OCI-LY7 (cell line): ENCODE data around the gene SPP1. TPM values are rescaled to one million over a fixed set of nuclear protein-coding genes. Genes with fewer than 3 reads are reported as not detected.

Experiments
- BruUV-seq: library from RNA; stranded (reverse); fragments of 400-500 nt; replicated peaks from 2 replicates; lab custom pipeline; 2021; lab: Mats Ljungman, UMichigan
- CTCF ChIA-PET: fragments of 300-600 bp; sonication (Branson Sonifier 250); formaldehyde crosslinking; loops from one replicate; lab custom pipeline; 2022; ENCODE audit warnings: antibody characterized with exemption; ENCODE audit not compliant: unreplicated experiment; lab: Charles Lee
- POLR2A ChIA-PET: fragments of 300-600 bp; sonication (Branson Sonifier 250); formaldehyde crosslinking; loops from one replicate; lab custom pipeline; 2022; ENCODE audit warnings: antibody characterized with exemption; lab: Charles Lee
- DNase-seq: peaks from one replicate; pipeline ENCODE4 v3.0.0-alpha.2; 2015; ENCODE audit warnings: low spot score
- H2AFZ ChIP-seq: fragments of 200-600 bp; sonication (generic), shearing (Covaris generic); 2 replicates; pipeline ENCODE4 v1.6.1; 2014; ENCODE audit warnings: mild to moderate bottlenecking, antibody characterized with exemption, low read length, moderate library complexity
- H3K27ac ChIP-seq: fragments of 200-600 bp; sonication (generic); 2 replicates; pipeline ENCODE4 v1.5.1; 2014; ENCODE audit warnings: mixed run types, low read depth, mild to moderate bottlenecking, moderate library complexity, low read length, inconsistent platforms; ENCODE audit not compliant: poor library complexity, severe bottlenecking
- H3K36me3 ChIP-seq: fragments of 200-600 bp; sonication (generic); 2 replicates; pipeline ENCODE4 v1.6.1; 2014; ENCODE audit warnings: mild to moderate bottlenecking, antibody characterized with exemption, low read length, moderate library complexity, mixed read lengths; ENCODE audit not compliant: insufficient read depth
- H3K4me1 ChIP-seq: fragments of 200-600 bp; sonication (generic); 2 replicates; pipeline ENCODE4 v1.5.1; 2014; ENCODE audit warnings: mild to moderate bottlenecking, low read length; ENCODE audit not compliant: insufficient read depth, poor library complexity, severe bottlenecking
- H3K4me2 ChIP-seq: fragments of 200-600 bp; sonication (generic); 2 replicates; pipeline ENCODE4 v1.6.1; 2014; ENCODE audit warnings: mild to moderate bottlenecking, low read length
- H3K4me3 ChIP-seq: fragments of 200-600 bp; sonication (generic); 2 replicates; pipeline ENCODE4 v1.5.1; 2014; ENCODE audit warnings: mild to moderate bottlenecking, low read depth, low read length; ENCODE audit not compliant: poor library complexity, severe bottlenecking
- H3K79me2 ChIP-seq: fragments of 200-600 bp; sonication (generic); 2 replicates; pipeline ENCODE4 v1.6.1; 2016; ENCODE audit warnings: low read depth, mild to moderate bottlenecking, low read length, moderate library complexity, mixed read lengths; ENCODE audit not compliant: insufficient read depth
- H3K9me2 ChIP-seq: fragments of 200-600 bp; sonication (generic); 2 replicates; pipeline ENCODE4 v1.6.1; 2016; ENCODE audit warnings: mild to moderate bottlenecking, low read length, mixed read lengths; ENCODE audit not compliant: insufficient read depth
- H3K9me3 ChIP-seq: fragments of 200-600 bp; sonication (generic); 2 replicates; pipeline ENCODE4 v1.6.1; 2014; ENCODE audit warnings: mild to moderate bottlenecking, mixed run types, low read length, mixed read lengths
- H4K20me1 ChIP-seq: fragments of 200-600 bp; sonication (generic); 2 replicates; pipeline ENCODE4 v1.6.1; 2014; ENCODE audit warnings: mild to moderate bottlenecking, antibody characterized with exemption, low read length, moderate library complexity, mixed read lengths; ENCODE audit not compliant: insufficient read depth
- CTCF ChIP-seq: fragments of 200-600 bp; sonication (generic); conservative IDR thresholded peaks from 2 replicates; pipeline ENCODE4 v1.5.1; 2014; ENCODE audit warnings: mild to moderate bottlenecking, antibody characterized with exemption, low read length, moderate library complexity, mixed read lengths
- EZH2phosphoT487 ChIP-seq: fragments of 200-600 bp; sonication (generic); IDR thresholded peaks from 2 replicates; pipeline ENCODE4 v1.6.1; 2018; ENCODE audit warnings: low read depth, borderline replicate concordance, mild to moderate bottlenecking, mixed run types, antibody characterized with exemption, low read length, moderate library complexity, mixed read lengths
- intact Hi-C: fragments of 100-400 bp; cut with micrococcal nuclease; formaldehyde crosslinking; loops from one replicate; pipeline ENCODE4 v1.10.0; 2022; ENCODE audit not compliant: unreplicated experiment
- total RNA-seq, 2 experiments: library from RNA; depleted of rRNA in 1 of 2; stranded (reverse); fragments of >200 nt in 1 of 2; shearing (Covaris generic) in 1 of 2; gene quantifications; 2 replicates each; pipeline ENCODE4 v1.2.3, GENCODE V29; 2014 to 2022

SPP1 gene
- total RNA-seq, 2 experiments from 2014 or later = 1.4 TPM; not detected in 1

- POLR2A ChIA-PET = no interaction called here
- Histone ChIP-seq H3K9me3 (no peaks in the 10 kb centered on the region), H3K4me2 (no peak overlapping the region), H3K4me3 (no peak overlapping the region), H3K4me1 (no peaks in the 10 kb centered on the region), H3K36me3 (no peaks in the 10 kb centered on the region), H2AFZ (no peak overlapping the region), H3K27ac (no peak overlapping the region), H3K9me2 (no peaks in the 10 kb centered on the region), H3K79me2 (peaks cover 10% of the 10 kb centered on the region; the same call in 1 of the 2 replicates), H4K20me1 (no peaks in the 10 kb centered on the region)
- BruUV-seq = no TSS peak
- intact Hi-C loops = no loop called here
- TF ChIP-seq CTCF = no peak
- TF ChIP-seq EZH2phosphoT487 = no peak
- DNase-seq = no peak
- CTCF ChIA-PET = no interaction called here
Observed at GRCh38 chr4:88005076-88005475, 29.6 kb downstream of the SPP1 start.

GRCh38 chr4:88005946-88006345, 30.4 kb downstream of the SPP1 start:
- Histone ChIP-seq H3K36me3 (no peaks in the 10 kb centered on the region), H3K79me2 (peaks cover 10% of the 10 kb centered on the region; the same call in 1 of the 2 replicates), H3K9me3 (no peaks in the 10 kb centered on the region), H3K4me3 (no peak overlapping the region), H3K9me2 (no peaks in the 10 kb centered on the region), H4K20me1 (no peaks in the 10 kb centered on the region), H3K4me1 (no peaks in the 10 kb centered on the region), H3K4me2 (no peak overlapping the region), H2AFZ (no peak overlapping the region), H3K27ac (no peak overlapping the region)
- no peak for DNase-seq
- no TSS peak for BruUV-seq
- POLR2A ChIA-PET = no interaction called here
- intact Hi-C loops = no loop called here
- no peak for TF ChIP-seq CTCF
- TF ChIP-seq EZH2phosphoT487 = no peak
- CTCF ChIA-PET = no interaction called here

GRCh38 chr4:88006956-88007303, 31.4 kb downstream of the SPP1 start:
- peaks cover 10% of the 10 kb centered on the region; the same call in 1 of the 2 replicates for H3K79me2 ChIP-seq
- TF ChIP-seq EZH2phosphoT487 (no peak), CTCF (no peak)
- intact Hi-C loops = no loop called here
- peak overlapping the region; percentile 57 for H3K4me2 ChIP-seq
- H3K27ac ChIP-seq = no peak overlapping the region
- DNase-seq = no peak
- no peak overlapping the region for H2AFZ ChIP-seq
- H3K4me3 ChIP-seq = no peak overlapping the region
- BruUV-seq = no TSS peak
- no peaks in the 10 kb centered on the region for H3K9me2 ChIP-seq
- no peaks in the 10 kb centered on the region for H3K9me3 ChIP-seq
- peaks cover 2% of the 10 kb centered on the region for H3K4me1 ChIP-seq
- no peaks in the 10 kb centered on the region for H4K20me1 ChIP-seq
- ChIA-PET CTCF (no interaction called here), POLR2A (no interaction called here)
- no peaks in the 10 kb centered on the region for H3K36me3 ChIP-seq
